ENCODE measurements around the gene ELFN1. TPM values are rescaled to one million over a fixed set of nuclear protein-coding genes. Genes with fewer than 3 reads are reported as not detected.

The ELFN1 gene
- total and polyA plus RNA-seq, 4 donors: 0.43 to 3.5 (median 3.4) TPM

DNA sequence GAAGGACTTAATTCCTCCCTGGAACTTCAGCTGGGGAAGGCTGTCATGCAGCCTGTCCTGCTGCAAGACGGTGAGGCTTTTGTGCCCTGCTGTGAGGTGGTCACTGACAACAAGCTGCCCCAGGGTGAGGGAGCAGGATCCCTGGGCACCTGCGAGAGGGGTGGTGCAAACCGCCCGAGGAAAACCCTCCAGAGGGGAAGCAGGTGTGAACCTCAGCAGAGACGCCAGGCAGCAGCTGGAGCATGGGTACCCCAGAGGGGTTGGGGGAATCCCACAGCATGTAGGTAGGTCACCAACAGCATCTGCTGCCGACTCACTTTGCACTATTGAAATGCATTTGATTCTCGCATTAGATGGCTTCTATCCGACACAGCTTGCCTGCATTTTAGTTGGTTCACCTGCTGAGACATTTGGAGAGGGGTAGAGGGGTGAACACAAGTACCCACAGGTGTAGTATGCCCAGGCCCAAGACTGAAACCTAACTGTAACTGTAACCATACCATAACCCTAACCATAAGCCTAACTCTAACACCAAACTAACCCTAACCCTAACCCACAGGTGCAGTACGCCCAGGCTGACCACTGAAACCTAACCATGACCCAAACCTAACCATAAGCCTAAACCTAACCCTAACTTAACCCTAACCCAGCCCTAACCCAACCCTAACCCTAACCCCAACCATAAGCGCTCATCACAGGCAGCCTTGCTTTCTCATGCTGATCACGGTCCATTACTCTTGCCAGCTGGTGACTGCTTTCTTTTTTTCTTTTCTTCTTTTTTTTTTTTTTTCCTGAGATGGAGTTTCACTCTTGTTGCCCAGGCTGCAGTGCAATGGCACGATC is 85.9 kb downstream of the ELFN1 start (continued):
- TF ChIP-seq HNF4G (IDR thresholded peaks at IDR 0.05) (no peak), YY1 (IDR thresholded peaks at IDR 0.05) (no peak), ATF3 (IDR thresholded peaks at IDR 0.05) (no peak), EGR1 (IDR thresholded peaks at IDR 0.05; ENCODE audit: low read depth in 2 of 2) (no peak), HNF4A (conservative IDR thresholded peaks at IDR 0.05) (no peak)

- Histone ChIP-seq H3K36me3 (ENCODE audit: control insufficient read depth in 4 of 4, insufficient read depth in 3 of 4, low read depth in 1 of 4, low read length in 3 of 4) (no peaks in the 10 kb centered on the region), H3K27me3 (ENCODE audit: control insufficient read depth in 4 of 4, insufficient read depth in 4 of 4, low read length in 3 of 4) (no peaks in the 10 kb centered on the region), H3K4me3 (ENCODE audit: low read depth in 1 of 3, low read length in 3 of 3) (no peak overlapping the region), H3K9me3 (ENCODE audit: control insufficient read depth in 4 of 4, low read length in 3 of 4) (peaks cover 0 to 1% (median 0%) of the 10 kb centered on the region in 4 donors), H3K27ac (ENCODE audit: low read depth in 1 of 2, low read length in 2 of 2) (no peak overlapping the region), H3K9ac (ENCODE audit: low read depth in 1 of 2, low read length in 2 of 2) (no peak overlapping the region), H3K4me1 (ENCODE audit: control insufficient read depth in 4 of 4, insufficient read depth in 4 of 4, low read length in 3 of 4) (peaks cover 0 to 5% (median 2%) of the 10 kb centered on the region in 4 donors)
- no peak for DNase-seq (ENCODE audit: low spot score)
- WGBS: 56% methylated on average over 13 of the region's 13 CpGs
- TF ChIP-seq ATF3 (IDR thresholded peaks at IDR 0.05): no peak
- TF ChIP-seq, protein P1, sequence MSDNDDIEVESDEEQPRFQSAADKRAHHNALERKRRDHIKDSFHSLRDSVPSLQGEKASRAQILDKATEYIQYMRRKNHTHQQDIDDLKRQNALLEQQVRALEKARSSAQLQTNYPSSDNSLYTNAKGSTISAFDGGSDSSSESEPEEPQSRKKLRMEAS (IDR thresholded peaks at IDR 0.05): no peak
- TF ChIP-seq JUND (IDR thresholded peaks at IDR 0.05): no peak
- TF ChIP-seq SP1 (IDR thresholded peaks at IDR 0.05): no peak
- no peak for TF ChIP-seq HNF4A (conservative IDR thresholded peaks at IDR 0.05)
- TF ChIP-seq REST (IDR thresholded peaks at IDR 0.05): no peak
- TF ChIP-seq EGR1 (IDR thresholded peaks at IDR 0.05; ENCODE audit: low read depth in 2 of 2): no peak
- TF ChIP-seq, protein P2, sequence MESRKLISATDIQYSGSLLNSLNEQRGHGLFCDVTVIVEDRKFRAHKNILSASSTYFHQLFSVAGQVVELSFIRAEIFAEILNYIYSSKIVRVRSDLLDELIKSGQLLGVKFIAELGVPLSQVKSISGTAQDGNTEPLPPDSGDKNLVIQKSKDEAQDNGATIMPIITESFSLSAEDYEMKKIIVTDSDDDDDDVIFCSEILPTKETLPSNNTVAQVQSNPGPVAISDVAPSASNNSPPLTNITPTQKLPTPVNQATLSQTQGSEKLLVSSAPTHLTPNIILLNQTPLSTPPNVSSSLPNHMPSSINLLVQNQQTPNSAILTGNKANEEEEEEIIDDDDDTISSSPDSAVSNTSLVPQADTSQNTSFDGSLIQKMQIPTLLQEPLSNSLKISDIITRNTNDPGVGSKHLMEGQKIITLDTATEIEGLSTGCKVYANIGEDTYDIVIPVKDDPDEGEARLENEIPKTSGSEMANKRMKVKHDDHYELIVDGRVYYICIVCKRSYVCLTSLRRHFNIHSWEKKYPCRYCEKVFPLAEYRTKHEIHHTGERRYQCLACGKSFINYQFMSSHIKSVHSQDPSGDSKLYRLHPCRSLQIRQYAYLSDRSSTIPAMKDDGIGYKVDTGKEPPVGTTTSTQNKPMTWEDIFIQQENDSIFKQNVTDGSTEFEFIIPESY (IDR thresholded peaks at IDR 0.05): no peak
- TF ChIP-seq RAD21 (IDR thresholded peaks at IDR 0.05): no peak
- no peak for TF ChIP-seq RXRA (IDR thresholded peaks at IDR 0.05)
- no peak for TF ChIP-seq GABPA (IDR thresholded peaks at IDR 0.05 in 1 of 2, conservative IDR thresholded peaks at IDR 0.05 in 1 of 2)
- TF ChIP-seq, protein P3, sequence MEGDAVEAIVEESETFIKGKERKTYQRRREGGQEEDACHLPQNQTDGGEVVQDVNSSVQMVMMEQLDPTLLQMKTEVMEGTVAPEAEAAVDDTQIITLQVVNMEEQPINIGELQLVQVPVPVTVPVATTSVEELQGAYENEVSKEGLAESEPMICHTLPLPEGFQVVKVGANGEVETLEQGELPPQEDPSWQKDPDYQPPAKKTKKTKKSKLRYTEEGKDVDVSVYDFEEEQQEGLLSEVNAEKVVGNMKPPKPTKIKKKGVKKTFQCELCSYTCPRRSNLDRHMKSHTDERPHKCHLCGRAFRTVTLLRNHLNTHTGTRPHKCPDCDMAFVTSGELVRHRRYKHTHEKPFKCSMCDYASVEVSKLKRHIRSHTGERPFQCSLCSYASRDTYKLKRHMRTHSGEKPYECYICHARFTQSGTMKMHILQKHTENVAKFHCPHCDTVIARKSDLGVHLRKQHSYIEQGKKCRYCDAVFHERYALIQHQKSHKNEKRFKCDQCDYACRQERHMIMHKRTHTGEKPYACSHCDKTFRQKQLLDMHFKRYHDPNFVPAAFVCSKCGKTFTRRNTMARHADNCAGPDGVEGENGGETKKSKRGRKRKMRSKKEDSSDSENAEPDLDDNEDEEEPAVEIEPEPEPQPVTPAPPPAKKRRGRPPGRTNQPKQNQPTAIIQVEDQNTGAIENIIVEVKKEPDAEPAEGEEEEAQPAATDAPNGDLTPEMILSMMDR (IDR thresholded peaks at IDR 0.05; ENCODE audit: low read depth, low read length, missing input control): no peak
- no peak for TF ChIP-seq FOXA2 (IDR thresholded peaks at IDR 0.05)
- TF ChIP-seq NR2F2 (IDR thresholded peaks at IDR 0.05): no peak
Measured at GRCh38 chr7:1757601-1758000, 87.5 kb downstream of the ELFN1 start.
